GM12865 (cell line): ENCODE data around the gene CTNNA3.

Experiments used
- DNase-seq: peaks from one replicate; pipeline ENCODE4 v3.0.0; 2010; ENCODE audit warnings: low read depth
- H3K4me3 ChIP-seq: 2 replicates; pipeline ENCODE4 v1.5.1; 2011; ENCODE audit warnings: mild to moderate bottlenecking, low read depth, low read length, control low read depth
- TF ChIP-seq, protein P1 (sequence below): IDR thresholded peaks from 2 replicates; pipeline ENCODE4 v1.5.1; 2011; ENCODE audit warnings: low read length, control low read depth, low read depth, inconsistent platforms; ENCODE audit not compliant: insufficient read depth; ENCODE audit errors: missing control alignments

CTNNA3 gene

DNA sequence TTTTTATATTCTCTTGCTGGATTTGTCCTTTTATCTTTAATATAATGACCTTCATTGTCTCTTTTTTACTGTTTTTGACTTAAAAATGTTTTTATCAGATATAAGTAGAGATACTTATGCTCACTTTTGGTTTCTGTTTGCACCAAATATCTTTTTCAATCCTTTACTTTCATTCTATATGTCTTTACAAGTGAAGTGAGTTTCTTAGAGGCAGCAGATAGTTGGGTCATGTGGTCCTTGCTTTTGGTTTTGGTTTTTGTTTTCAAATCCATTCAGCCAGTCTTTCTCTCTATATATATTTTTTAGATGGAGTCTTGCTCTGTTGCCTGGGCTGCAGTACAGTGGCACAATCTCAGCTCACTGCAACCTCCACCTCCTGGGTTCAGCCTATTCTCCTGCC is 1702.5 kb downstream of the CTNNA3 start:
- no peak overlapping the region for H3K4me3 ChIP-seq
- no peak for DNase-seq
- TF ChIP-seq, protein P1, sequence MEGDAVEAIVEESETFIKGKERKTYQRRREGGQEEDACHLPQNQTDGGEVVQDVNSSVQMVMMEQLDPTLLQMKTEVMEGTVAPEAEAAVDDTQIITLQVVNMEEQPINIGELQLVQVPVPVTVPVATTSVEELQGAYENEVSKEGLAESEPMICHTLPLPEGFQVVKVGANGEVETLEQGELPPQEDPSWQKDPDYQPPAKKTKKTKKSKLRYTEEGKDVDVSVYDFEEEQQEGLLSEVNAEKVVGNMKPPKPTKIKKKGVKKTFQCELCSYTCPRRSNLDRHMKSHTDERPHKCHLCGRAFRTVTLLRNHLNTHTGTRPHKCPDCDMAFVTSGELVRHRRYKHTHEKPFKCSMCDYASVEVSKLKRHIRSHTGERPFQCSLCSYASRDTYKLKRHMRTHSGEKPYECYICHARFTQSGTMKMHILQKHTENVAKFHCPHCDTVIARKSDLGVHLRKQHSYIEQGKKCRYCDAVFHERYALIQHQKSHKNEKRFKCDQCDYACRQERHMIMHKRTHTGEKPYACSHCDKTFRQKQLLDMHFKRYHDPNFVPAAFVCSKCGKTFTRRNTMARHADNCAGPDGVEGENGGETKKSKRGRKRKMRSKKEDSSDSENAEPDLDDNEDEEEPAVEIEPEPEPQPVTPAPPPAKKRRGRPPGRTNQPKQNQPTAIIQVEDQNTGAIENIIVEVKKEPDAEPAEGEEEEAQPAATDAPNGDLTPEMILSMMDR, result no peak

DNA sequence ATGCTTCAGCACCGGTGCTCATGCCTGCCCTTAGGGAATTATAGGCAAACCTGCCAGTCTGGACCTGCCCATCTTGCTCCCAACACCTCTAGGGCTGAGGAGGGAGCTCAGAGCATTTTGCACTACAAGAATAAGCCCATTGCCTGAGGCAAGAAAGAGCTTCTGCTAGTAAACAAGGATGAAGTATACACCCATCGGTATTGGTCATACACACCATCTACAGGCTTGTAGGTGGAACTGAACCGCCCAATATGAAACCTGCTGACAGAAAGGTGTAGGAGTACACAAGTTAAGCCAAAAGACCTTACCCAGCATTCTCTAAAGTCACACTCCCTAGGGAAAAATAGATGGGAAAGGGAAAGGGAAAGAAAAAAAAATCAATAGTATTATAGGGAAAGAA is 1727.1 kb downstream of the CTNNA3 start:
- DNase-seq, result no peak
- TF ChIP-seq, protein P1, result no peak

DNA sequence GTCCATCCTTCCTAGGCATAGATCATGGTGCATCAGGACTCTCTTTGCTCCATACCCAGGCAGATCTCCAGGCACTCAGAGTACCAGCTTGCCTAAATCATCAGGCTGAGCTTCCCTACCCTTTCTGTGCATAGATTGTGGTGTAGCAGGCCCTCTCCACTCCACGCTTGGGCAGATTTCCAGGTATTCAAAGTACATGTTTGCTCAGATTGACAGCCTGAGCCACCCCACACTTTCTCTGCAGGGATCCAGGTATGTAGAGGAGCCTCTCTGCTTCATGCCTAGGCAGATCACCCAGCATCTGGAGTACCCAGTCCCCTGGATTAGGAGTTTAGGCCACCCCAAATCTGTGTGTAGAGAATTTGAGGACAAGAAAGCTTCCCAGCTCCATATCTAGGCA is 1727.6 kb downstream of the CTNNA3 start:
- DNase-seq, result no peak
- no peak overlapping the region for H3K4me3 ChIP-seq
- TF ChIP-seq, protein P1, result no peak

More for the DNA sequence above, 1727.1 kb downstream of the CTNNA3 start:
- no peak overlapping the region for H3K4me3 ChIP-seq

DNA sequence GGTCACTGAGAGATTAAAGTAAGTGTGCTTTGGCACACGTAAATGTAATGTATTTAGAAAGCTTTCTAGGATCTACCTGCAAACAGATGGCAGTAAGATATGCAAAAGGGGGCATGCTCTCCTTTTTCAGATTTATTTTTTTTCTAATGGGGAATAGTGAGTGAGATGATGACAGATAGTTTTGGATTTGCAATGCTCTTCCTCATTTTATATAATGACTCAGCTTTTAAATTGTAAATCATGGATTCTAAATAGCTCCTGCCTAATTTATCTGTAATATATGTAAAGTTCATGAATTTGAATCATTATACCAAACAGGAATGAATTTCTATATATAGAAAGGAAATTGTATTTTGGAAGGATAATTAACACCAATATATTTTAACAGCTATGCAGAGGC is 1731.8 kb downstream of the CTNNA3 start:
- no peak overlapping the region for H3K4me3 ChIP-seq
- TF ChIP-seq, protein P1, result no peak
- no peak for DNase-seq

DNA sequence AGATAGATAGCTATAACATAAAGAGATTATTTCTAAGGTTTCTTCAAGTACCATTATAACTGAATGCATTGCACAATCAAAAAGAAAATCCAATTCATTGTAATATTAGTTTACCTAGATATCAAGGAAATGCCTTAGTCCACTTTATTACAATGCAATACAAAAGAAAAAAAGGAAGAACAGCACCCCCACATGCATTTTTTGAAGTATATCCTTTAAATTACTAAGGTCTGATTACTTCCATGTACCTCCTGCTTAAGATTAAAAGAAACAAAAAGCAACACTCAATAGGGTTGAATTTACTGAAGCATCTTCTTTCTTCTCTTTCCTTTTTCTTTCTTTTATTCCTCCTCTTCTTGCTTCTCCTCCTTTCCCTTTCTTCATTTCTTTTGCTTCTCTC is 1743.9 kb downstream of the CTNNA3 start:
- TF ChIP-seq, protein P1, result no peak
- DNase-seq, result no peak
- no peak overlapping the region for H3K4me3 ChIP-seq

DNA sequence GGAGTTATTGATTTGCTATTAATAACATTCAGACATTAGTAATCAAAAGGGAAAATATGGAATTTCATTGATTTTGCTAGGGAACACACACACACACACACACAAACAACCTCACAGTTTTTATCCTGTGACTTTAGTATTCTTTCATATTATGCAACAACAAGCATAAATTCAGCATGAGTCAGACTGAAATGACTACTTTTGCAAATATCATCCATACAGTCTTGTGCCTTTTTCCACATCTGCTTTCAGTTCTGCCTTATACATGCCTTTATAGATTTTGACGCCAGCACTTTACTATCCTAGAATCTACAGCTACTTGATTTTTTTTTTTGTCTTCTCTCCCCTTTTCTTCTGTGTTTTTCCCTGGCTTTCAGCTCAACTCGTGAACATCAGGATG is 1745.9 kb downstream of the CTNNA3 start:
- H3K4me3 ChIP-seq, result no peak overlapping the region
- TF ChIP-seq, protein P1, result no peak
- DNase-seq, result no peak

DNA sequence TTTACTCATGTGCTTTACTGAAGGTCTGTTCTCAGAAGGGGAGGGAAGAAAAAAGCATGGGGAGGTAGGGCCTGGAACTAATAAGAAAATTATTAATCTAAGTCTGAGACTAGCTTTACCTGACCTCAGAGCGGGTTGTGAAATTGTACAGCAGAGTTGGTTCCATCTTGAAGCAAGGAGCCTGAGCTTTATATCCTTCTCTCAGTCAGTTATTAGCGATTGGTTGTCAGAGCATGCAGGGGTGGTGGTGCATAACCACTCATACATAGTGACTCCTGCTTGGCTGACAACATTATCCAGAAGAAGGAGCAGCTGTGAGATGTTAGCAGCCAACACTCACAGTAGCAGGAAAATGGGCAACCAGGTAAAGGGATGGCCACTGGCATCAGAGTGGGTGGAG is 1746.5 kb downstream of the CTNNA3 start:
- no peak for DNase-seq
- TF ChIP-seq, protein P1, result no peak
- H3K4me3 ChIP-seq, result no peak overlapping the region
